Medulla oblongata (tissue), 1 donor: ENCODE results near the gene GAL3ST3.

ENCODE experiments used
- DNase-seq: peaks from one replicate; pipeline ENCODE4 v3.0.0-alpha.2; 2015; ENCODE audit errors: extremely low spot score

GAL3ST3 gene

DNA sequence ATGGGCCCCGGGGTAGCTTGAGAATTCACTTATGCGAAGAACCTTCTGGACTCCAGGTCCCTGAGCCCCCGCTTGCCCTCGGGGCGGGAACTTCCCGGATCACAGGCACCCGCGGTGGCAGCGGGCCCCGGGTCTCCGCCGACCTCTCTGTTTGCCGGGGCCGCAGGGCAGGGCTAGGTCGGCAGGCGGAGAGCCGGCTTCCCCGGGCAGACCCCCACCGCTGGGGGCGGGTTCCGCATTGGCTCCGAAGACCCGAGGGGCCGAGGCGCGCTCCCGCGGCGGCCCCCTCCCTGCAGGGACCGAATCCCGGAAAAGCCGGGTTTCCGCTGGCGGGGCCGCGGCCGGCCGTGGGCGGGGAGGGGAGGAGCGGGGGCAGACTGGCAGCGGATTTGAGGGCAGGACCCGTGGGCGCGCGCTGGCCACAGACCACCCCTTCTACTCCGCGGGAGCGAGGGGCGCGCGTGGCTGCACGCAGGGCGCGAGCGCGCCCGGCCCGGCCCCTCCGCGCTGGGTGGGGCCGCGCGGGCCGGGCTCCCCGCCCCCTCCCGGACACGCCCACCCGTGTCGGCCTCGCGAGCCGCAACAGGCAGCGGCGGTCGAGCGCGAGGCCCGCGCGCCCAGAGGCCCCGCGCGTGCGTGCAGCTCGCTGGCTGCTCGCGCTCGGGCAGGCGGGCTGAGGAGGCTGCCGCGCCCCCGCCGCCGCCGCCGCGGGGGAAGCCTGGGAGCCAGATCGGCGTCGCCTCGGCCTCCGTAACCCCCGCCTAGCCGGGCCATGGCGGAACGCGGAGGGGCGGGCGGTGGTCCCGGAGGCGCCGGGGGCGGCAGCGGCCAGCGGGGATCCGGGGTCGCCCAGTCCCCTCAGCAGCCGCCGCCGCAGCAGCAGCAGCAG, 21.0 kb upstream of the GAL3ST3 start, which contains the start of gene PACS1:
Gene PACS1 (plus strand): TSS at position 558 of the 889 bp plus-strand sequence. CDS start 215 bp downstream, at position 773.
- DNase-seq = peak; percentile 64

- DNase-seq = peak; percentile 79
These were observed 20.2 kb upstream of the GAL3ST3 start for GRCh38 chr11:66068923-66069714.

- peak; percentile 79 for DNase-seq
These were observed 19.3 kb upstream of the GAL3ST3 start for GRCh38 chr11:66068154-66068821.

GRCh38 chr11:66067640-66068039, 18.7 kb upstream of the GAL3ST3 start:
- DNase-seq = no peak

GRCh38 chr11:66066751-66067150, 17.8 kb upstream of the GAL3ST3 start:
- no peak for DNase-seq

- DNase-seq = no peak
These were observed 15.6 kb upstream of the GAL3ST3 start for GRCh38 chr11:66064571-66064970.

DNA sequence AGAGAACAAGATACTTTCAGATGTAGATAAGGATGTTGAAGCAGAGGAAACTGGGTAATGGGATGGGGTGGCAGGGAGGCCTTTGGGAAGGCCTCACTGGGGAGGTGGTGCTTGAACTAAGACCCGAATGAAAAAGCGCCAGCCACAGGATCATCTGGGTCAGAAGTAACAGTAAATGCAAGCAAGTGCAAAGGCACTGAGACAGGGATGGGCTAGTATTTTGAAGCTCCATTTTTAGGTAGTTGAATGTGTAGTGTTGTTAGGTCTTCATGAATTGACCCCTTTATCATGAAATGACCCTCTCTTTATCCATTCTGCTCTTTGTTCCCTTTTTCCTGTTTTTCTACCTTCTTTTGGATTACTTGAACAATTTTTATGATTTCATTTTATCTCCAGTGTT, 14.9 kb upstream of the GAL3ST3 start:
- no peak for DNase-seq

DNA sequence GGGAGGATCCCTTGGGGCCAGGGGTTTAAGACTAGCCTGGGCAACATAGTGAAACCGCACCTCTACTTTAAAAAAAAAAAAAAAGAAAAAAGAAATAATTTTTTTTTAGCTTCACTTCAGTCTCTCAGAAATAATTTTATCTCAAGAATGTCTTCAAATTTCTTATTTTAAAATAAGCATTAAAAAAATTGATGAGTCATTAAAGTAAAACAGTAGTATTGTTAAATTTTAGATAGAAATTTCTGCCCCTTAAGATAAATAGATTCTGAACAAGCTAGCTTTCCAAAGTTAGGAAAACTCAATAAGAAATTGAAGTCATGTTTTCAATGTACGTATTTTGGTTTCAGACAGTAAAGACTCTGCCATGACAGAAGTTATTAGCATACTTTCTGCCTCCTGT, 13.4 kb upstream of the GAL3ST3 start:
- no peak for DNase-seq

DNA sequence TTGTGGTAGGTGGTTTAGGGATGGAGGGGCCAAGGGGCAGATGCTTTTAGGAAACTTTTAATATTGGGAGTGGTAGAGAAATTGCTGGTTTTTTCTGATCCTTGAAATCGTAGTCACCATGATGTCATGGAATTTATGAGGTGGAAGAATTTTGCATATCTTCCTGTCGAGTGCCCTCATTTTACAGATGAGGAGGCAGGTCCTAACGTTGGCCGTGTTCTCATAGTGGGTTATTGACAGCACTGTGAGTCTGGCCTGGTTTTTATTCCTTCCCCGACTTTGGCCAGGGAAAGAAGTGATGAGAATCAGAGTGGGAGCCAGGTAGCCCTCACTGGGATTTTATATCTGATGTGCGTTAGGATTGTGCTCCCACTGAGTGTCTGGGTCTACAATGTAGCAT, 12.3 kb upstream of the GAL3ST3 start:
- no peak for DNase-seq

- DNase-seq = no peak
These were observed 11.2 kb upstream of the GAL3ST3 start for GRCh38 chr11:66059966-66060680.

GRCh38 chr11:66056501-66056900, 7.5 kb upstream of the GAL3ST3 start:
- DNase-seq = no peak

DNA sequence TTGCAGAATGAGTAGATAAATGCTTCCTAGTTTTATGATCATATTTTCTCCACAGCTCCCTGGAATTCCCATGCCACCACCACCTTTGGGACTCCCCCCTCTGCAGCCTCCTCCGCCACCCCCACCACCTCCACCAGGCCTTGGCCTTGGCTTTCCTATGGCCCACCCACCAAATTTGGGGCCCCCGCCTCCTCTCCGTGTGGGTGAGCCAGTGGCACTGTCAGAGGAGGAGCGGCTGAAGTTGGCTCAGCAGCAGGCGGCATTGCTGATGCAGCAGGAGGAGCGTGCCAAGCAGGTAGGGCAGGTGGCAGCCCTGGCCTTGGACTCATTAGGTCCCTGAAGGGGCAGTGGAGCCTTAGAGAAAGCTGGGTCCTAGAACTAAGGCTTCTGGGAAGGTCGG, 6.1 kb upstream of the GAL3ST3 start:
- no peak for DNase-seq

DNA sequence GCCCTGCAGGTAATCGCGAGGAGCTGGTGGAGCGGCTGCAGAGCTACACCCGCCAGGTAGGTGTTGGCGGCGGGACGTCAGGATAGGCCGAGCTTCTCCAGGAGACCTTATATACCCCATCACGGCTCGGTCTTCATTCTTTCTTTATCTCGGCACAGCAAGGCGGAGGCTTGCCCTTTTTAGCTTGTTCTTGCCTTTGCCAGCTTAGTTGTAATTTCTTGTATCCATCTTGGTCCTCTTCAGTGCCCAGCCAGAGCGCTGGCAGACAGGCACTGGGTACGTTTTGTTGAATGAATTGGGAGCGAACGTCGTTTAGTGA, 3.7 kb upstream of the GAL3ST3 start:
- DNase-seq = no peak

DNA sequence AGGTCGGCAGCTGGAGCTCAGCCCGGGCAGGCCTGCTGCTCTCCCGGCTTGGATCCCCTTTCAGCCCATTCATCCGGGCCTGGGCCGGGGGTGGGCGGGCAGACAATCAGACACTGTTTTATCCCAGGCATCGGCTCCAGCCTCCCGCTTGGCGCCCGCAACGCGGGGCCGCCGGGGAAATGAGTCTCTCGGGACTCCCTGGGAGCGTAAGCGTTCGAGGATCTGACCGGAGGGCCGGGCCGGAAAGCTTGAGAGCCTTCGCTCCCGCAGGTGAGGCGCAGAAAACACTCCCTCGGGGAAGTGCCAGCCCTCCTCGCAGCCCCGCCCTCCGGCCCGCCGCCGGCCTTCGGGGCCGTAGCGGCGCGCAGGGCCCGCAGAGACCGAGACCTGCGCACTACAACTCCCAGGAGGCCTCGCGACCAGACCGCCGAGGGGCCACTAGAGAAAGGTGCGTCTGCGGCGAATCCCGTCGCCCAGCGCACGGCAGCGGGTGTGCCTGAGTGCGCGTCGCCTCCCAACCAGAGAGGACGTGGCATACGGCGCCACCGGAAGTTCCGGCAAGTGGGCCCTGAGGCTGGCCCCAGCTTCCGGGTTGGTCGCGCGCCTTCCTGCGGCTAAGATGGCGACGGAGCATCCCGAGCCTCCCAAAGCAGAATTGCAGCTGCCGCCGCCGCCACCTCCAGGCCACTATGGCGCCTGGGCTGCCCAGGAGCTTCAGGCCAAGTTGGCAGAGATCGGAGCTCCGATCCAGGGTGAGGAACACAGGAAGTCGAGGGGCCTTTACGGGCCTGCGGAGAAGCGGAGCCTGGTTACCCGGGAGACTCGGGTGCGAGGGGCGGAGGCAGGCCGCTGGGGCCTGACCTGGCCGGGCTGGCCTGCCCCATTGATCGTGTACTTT, 3.1 kb upstream of the GAL3ST3 start, which contains the start of gene SF3B2:
Gene SF3B2 (plus strand): TSS at position 599 of the 898 bp plus-strand sequence. CDS start 21 bp downstream, at position 620.
- peak; percentile 99 for DNase-seq

DNA sequence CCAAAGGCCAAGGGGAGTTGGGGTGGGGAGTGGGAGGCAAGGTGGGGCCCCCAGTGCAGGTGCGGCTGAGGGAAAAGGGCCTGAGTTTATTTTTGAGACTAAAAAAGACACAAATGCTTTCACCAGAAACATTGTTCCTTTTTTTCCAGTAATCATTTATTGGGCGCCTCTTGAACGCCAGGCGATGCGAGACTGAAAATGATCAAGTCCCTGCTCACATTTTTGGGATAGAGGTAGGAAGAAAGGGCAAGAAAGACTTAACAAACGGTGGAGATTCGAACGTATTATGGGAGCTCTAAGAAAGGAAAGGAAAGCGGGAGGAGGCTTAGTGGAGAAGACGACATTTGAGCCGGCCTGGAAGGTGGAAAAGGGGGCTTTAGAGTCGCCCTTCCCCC, 2.4 kb upstream of the GAL3ST3 start:
- no peak for DNase-seq

DNA sequence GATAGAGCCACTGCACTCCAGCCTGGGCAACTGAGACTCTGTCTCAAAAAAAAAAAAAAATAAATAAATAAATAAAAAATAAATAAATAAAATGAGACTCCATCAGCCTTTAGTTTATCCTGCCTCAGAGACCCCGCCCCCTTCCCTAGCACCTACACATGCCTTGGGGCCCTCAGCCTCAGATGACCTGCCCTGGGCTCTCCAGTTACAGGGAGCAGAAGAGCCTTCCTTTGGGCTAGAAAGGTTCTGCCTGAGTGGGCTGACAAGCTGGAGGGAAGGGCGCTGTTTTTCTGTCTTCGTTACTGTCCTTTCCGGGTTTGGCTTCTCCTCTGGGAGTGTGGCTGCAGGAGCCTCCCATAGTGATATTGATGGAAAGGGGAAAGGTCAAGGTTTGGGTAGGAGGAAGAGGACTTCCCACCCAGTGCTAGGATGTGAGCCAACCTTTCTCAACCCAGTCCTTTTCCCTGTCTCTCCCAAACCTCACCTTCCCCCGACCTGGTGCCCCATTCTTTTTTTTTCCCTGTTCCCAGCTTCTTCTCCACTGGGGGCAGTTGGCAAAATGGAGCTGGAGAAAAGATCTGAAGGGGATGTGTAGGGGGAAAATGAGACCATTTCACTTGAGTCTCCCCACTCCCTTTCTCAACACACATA, 1.7 kb upstream of the GAL3ST3 start:
- no peak for DNase-seq

DNA sequence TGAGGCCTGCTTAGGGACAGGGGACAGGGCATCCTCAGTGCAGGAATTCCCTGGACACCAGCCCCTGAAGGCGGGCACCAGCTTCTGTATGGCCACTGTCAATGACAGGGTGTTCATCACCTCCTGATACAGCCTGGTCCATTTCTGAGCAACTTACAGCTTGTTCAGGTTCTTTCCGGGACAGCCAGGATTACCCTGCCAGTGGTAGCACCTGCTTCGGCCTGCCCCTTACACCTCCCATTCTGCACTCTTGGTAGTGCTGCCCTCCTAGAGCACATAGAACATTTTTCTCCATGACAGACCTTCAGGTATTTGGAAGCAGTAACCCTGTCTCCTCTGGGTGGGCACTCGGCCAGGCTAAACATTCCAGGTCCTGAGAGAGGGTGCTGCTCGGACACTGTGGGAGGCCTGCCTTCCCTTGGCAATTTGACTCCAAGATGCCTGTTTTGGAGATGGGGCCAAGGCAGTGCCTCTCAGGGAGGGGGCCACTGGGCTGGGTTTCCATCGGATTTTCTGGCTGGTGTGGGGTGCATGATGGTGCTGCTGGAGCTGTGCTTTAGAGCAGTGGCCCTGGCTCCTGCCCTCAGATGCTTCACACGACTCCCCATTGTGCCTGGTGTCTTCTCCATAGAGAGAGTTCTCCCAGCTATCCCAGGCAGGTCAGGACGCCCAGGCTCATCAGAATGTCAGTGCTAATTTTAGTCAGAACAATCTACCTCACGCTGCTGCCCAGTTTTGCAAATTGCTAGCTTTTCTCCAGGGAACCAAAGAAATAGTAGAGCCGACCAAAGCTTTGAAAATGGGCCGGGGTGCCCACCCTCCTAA, 1.2 kb downstream of the GAL3ST3 start:
- DNase-seq = no peak

GRCh38 chr11:66046901-66047300, 2.1 kb downstream of the GAL3ST3 start:
- DNase-seq = no peak

GRCh38 chr11:66045177-66045639, 3.8 kb downstream of the GAL3ST3 start:
- peak; percentile 87 for DNase-seq
